H1 (cell line): ENCODE results near the gene POLR3A. TPM values are rescaled to one million over a fixed set of nuclear protein-coding genes. Genes with fewer than 3 reads are reported as not detected.

Source experiments
- CTCF ChIA-PET: fragments of 300-600 bp; sonication (Branson Sonifier 250); formaldehyde crosslinking; loops from one replicate; lab custom pipeline; 2021; ENCODE audit not compliant: partially characterized antibody; lab: Charles Lee
- POLR2A ChIA-PET: fragments of 300-600 bp; sonication (Branson Sonifier 250); formaldehyde crosslinking; loops from one replicate; lab custom pipeline; 2021; ENCODE audit warnings: inconsistent platforms; ENCODE audit not compliant: partially characterized antibody; lab: Charles Lee
- DNase-seq, 2 experiments: peaks; one replicate each; pipeline versions ENCODE4 v3.0.0 to v3.0.0-alpha.2; 2010 to 2022; ENCODE audit warnings: low spot score in 2 of 2, low read depth in 1 of 2, mixed read lengths in 1 of 2
- FAIRE-seq: peaks from 2 replicates; lab custom pipeline; 2011; peaks lifted over from hg19 to GRCh38; lab: Jason Lieb, UNC
- H2AFZ ChIP-seq: 2 replicates; pipeline ENCODE4 v1.8.1; 2012; ENCODE audit warnings: low read length, inconsistent platforms
- H2AK5ac ChIP-seq: 2 replicates; pipeline ENCODE4 v1.6.1; 2013; ENCODE audit warnings: low read depth, low read length
- H2BK120ac ChIP-seq: replicated peaks from 2 replicates; pipeline ENCODE3; 2013; ENCODE audit warnings: low read depth, low read length, inconsistent platforms
- H2BK12ac ChIP-seq: 2 replicates; pipeline ENCODE4 v1.6.1; 2013; ENCODE audit warnings: low read depth, low read length
- H2BK15ac ChIP-seq: 2 replicates; pipeline ENCODE4 v1.6.1; 2013; ENCODE audit warnings: low read length
- H2BK20ac ChIP-seq: 2 replicates; pipeline ENCODE4 v1.6.1; 2013; ENCODE audit warnings: low read length
- H2BK5ac ChIP-seq: 2 replicates; pipeline ENCODE4 v1.6.1; 2013; ENCODE audit warnings: low read depth, low read length
- H3K14ac ChIP-seq: 2 replicates; pipeline ENCODE4 v1.6.1; 2013; ENCODE audit warnings: inconsistent platforms; ENCODE audit not compliant: insufficient read length
- H3K18ac ChIP-seq: 2 replicates; pipeline ENCODE4 v1.6.1; 2013; ENCODE audit warnings: low read length; ENCODE audit errors: extremely low read depth
- H3K23ac ChIP-seq: 2 replicates; pipeline ENCODE4 v1.6.1; 2013; ENCODE audit warnings: inconsistent platforms; ENCODE audit not compliant: insufficient read length
- H3K23me2 ChIP-seq: 2 replicates; pipeline ENCODE4 v1.6.1; 2013; ENCODE audit warnings: low read depth, low read length
- H3K27ac ChIP-seq: 2 replicates; pipeline ENCODE4 v1.6.1; 2011; ENCODE audit warnings: low read depth, low read length, inconsistent platforms
- H3K27me3 ChIP-seq, 4 experiments: replicated peaks in 1 of 4; 1 replicate in 1 of 4; 2 replicates in 3 of 4; pipeline versions ENCODE4 v1.6.1 to v1.8.1; 2011 to 2013; ENCODE audit warnings: low read length in 3 of 4, mild to moderate bottlenecking in 3 of 4, inconsistent platforms in 2 of 4, mixed read lengths in 2 of 4, moderate library complexity in 1 of 4; ENCODE audit not compliant: control insufficient read depth in 3 of 4, insufficient read depth in 3 of 4; ENCODE audit errors: extremely low read depth in 1 of 4
- H3K36me3 ChIP-seq, 4 experiments: 2 replicates each; pipeline versions ENCODE4 v1.6.1 to v1.8.1; 2011 to 2013; ENCODE audit warnings: mild to moderate bottlenecking in 4 of 4, low read length in 3 of 4, moderate library complexity in 2 of 4, control low read depth in 1 of 4, inconsistent platforms in 1 of 4; ENCODE audit not compliant: insufficient read depth in 4 of 4, control insufficient read depth in 2 of 4
- H3K4ac ChIP-seq: replicated peaks from 2 replicates; pipeline ENCODE3; 2013; ENCODE audit warnings: low read length, low read depth, mixed read lengths, inconsistent platforms; ENCODE audit not compliant: insufficient read length
- H3K4me1 ChIP-seq, 4 experiments: replicated peaks in 1 of 4; 1 replicate in 1 of 4; 2 replicates in 3 of 4; pipeline versions ENCODE4 v1.6.1 to v1.8.1; 2011 to 2013; ENCODE audit warnings: low read length in 3 of 4, inconsistent platforms in 2 of 4, mixed read lengths in 1 of 4; ENCODE audit not compliant: insufficient read depth in 4 of 4, control insufficient read depth in 3 of 4
- H3K4me2 ChIP-seq, 2 experiments: 2 replicates each; pipeline versions ENCODE4 v1.6.1 to v1.8.1; 2011 to 2013; ENCODE audit warnings: low read depth in 2 of 2, low read length in 2 of 2, control low read depth in 1 of 2, inconsistent platforms in 1 of 2, mild to moderate bottlenecking in 1 of 2; ENCODE audit not compliant: insufficient read depth in 1 of 2
- H3K4me3 ChIP-seq, 4 experiments: fragments of 200-600, 300-600 bp in 1 of 4; sonication (generic), shearing (Covaris generic), sonication (Bioruptor Twin) in 1 of 4; 2 replicates each; pipeline versions ENCODE4 v1.5.1 to v1.8.1; 2011 to 2016; ENCODE audit warnings: low read length in 4 of 4, low read depth in 3 of 4, control low read depth in 2 of 4, inconsistent platforms in 2 of 4, mild to moderate bottlenecking in 2 of 4, mixed read lengths in 1 of 4, moderate library complexity in 1 of 4; ENCODE audit not compliant: insufficient read depth in 2 of 4; ENCODE audit errors: extremely low read depth in 1 of 4
- H3K56ac ChIP-seq: replicated peaks from 2 replicates; pipeline ENCODE3; 2013; ENCODE audit warnings: low read depth, mild to moderate bottlenecking, mixed read lengths, low read length, inconsistent platforms; ENCODE audit not compliant: insufficient read length
- H3K79me1 ChIP-seq: 2 replicates; pipeline ENCODE4 v1.6.1; 2013; ENCODE audit warnings: low read depth, low read length, control low read depth
- H3K79me2 ChIP-seq, 2 experiments: 2 replicates each; pipeline versions ENCODE4 v1.6.1 to v1.8.1; 2012 to 2013; ENCODE audit warnings: low read length in 2 of 2, mild to moderate bottlenecking in 2 of 2, inconsistent platforms in 1 of 2; ENCODE audit not compliant: insufficient read depth in 2 of 2, control insufficient read depth in 1 of 2
- H3K9ac ChIP-seq, 4 experiments: replicated peaks in 1 of 4; 1 replicate in 1 of 4; 2 replicates in 3 of 4; pipeline versions ENCODE4 v1.6.1 to v1.8.1; 2011 to 2013; ENCODE audit warnings: low read depth in 3 of 4, low read length in 3 of 4, control low read depth in 2 of 4, mild to moderate bottlenecking in 2 of 4, moderate library complexity in 2 of 4, inconsistent platforms in 1 of 4; ENCODE audit errors: extremely low read depth in 1 of 4
- H3K9me3 ChIP-seq, 2 experiments: 2 replicates each; pipeline versions ENCODE4 v1.6.1 to v1.8.1; 2012 to 2013; ENCODE audit warnings: mild to moderate bottlenecking in 2 of 2, moderate library complexity in 2 of 2, control low read depth in 1 of 2, inconsistent platforms in 1 of 2, low read depth in 1 of 2, low read length in 1 of 2, mixed read lengths in 1 of 2; ENCODE audit not compliant: insufficient read depth in 2 of 2
- H4K20me1 ChIP-seq, 2 experiments: replicated peaks in 1 of 2; 2 replicates each; pipeline versions ENCODE3 to v1.8.1; 2011 to 2013; ENCODE audit warnings: inconsistent platforms in 2 of 2, low read length in 2 of 2, mild to moderate bottlenecking in 1 of 2; ENCODE audit not compliant: insufficient read depth in 2 of 2, control insufficient read depth in 1 of 2
- H4K5ac ChIP-seq: 2 replicates; pipeline ENCODE4 v1.6.1; 2013; ENCODE audit warnings: low read length, low read depth, mixed read lengths, inconsistent platforms; ENCODE audit not compliant: insufficient read length
- H4K8ac ChIP-seq: 2 replicates; pipeline ENCODE4 v1.8.0; 2013; ENCODE audit warnings: mild to moderate bottlenecking, moderate library complexity, low read length, inconsistent platforms; ENCODE audit not compliant: insufficient read depth; ENCODE audit errors: extremely low read depth
- H4K91ac ChIP-seq: replicated peaks from 2 replicates; pipeline ENCODE3; 2013; ENCODE audit warnings: low read length, mixed read lengths, inconsistent platforms; ENCODE audit not compliant: insufficient read length
- CBX5 ChIP-seq: fragments of 300-800, 300-1000 bp; sonication (generic); IDR thresholded peaks from 2 replicates; pipeline ENCODE4 v1.7.1; 2016; ENCODE audit warnings: antibody characterized with exemption, low read length, low read depth
- CREB1 ChIP-seq: IDR thresholded peaks from 2 replicates; pipeline ENCODE4 v1.6.1; 2012; ENCODE audit warnings: inconsistent platforms
- HDAC6 ChIP-seq: IDR thresholded peaks from one replicate; pipeline ENCODE4 v1.7.1; 2012; ENCODE audit warnings: low read depth, mild to moderate bottlenecking, inconsistent platforms, low read length, moderate library complexity
- JUN ChIP-seq: IDR thresholded peaks from 2 replicates; pipeline ENCODE4 v1.6.1; 2011; ENCODE audit warnings: low read depth, mild to moderate bottlenecking, improper control_type of control experiment, low read length
- RFX5 ChIP-seq: IDR thresholded peaks from 2 replicates; pipeline ENCODE4 v1.6.1; 2011; ENCODE audit warnings: low read depth, low read length, improper control_type of control experiment, borderline replicate concordance
- SIN3A ChIP-seq, 2 experiments: IDR thresholded peaks in 1 of 2; conservative IDR thresholded peaks in 1 of 2; 2 replicates each; pipeline ENCODE4 v1.6.1; 2011 to 2012; ENCODE audit warnings: low read length in 2 of 2, improper control_type of control experiment in 1 of 2, low read depth in 1 of 2, mild to moderate bottlenecking in 1 of 2
- SP2 ChIP-seq: IDR thresholded peaks from 2 replicates; pipeline ENCODE4 v1.6.1; 2012; ENCODE audit warnings: mild to moderate bottlenecking, low read length, inconsistent platforms
- SRF ChIP-seq: IDR thresholded peaks from 2 replicates; pipeline ENCODE4 v1.6.1; 2011; ENCODE audit warnings: mild to moderate bottlenecking, low read depth, low read length, moderate library complexity
- SUZ12 ChIP-seq: fragments of 200-600 bp; sonication (generic); IDR thresholded peaks from 2 replicates; pipeline ENCODE4 v1.6.1; 2012; ENCODE audit warnings: mild to moderate bottlenecking, inconsistent platforms, low read length, moderate library complexity, mixed read lengths
- TBP ChIP-seq: IDR thresholded peaks from 2 replicates; pipeline ENCODE4 v1.6.1; 2011; ENCODE audit warnings: low read depth, low read length, improper control_type of control experiment
- TCF12 ChIP-seq: IDR thresholded peaks from 2 replicates; pipeline ENCODE4 v1.6.1; 2011; ENCODE audit warnings: low read depth, mild to moderate bottlenecking, low read length
- WGBS, 2 experiments: shearing (Covaris generic) in 1 of 2; methylation state at CpG; one replicate each; pipeline versions ENCODE4 v1.1.6 to v1.1.7; 2013 to 2015; ENCODE audit warnings: low lambda C conversion rate in 2 of 2, mixed read lengths in 2 of 2, inconsistent platforms in 1 of 2, low coverage in 1 of 2, missing lambda C conversion rate in 1 of 2; ENCODE audit not compliant: insufficient replicate concordance in 2 of 2, insufficient coverage in 1 of 2, insufficient read length in 1 of 2; ENCODE audit errors: extremely low coverage in 1 of 2, missing lambda C conversion rate in 1 of 2; 5-methylcytosine and 5-hydroxymethylcytosine counted together
- polyA plus RNA-seq, 7 experiments: library from polyadenylated mRNA; depleted of rRNA in 3 of 7; stranded (reverse) in 5 of 7; unstranded in 2 of 7; fragments of >200 nt in 5 of 7; fragments of 200-250 nt in 2 of 7; gene quantifications; 1 replicate in 5 of 7; 2 replicates in 1 of 7; 4 replicates in 1 of 7; pipeline versions ENCODE4 v1.2.1 to v1.2.3, GENCODE V29; 2011 to 2013; ENCODE audit warnings: missing spikeins in 2 of 7, mixed read lengths in 2 of 7
- total RNA-seq: library from RNA; stranded (reverse); fragmentation: NEBNext Ultra II Directional; extraction: Animal tissue kit (Norgen Biotek cat#: 25700); gene quantifications from 2 replicates; pipeline ENCODE4 v1.2.1, GENCODE V29; 2021
- TF ChIP-seq, protein P1 (sequence below): IDR thresholded peaks from 2 replicates; pipeline ENCODE4 v1.6.1; 2012; ENCODE audit warnings: inconsistent platforms

POLR3A gene
- total and polyA plus RNA-seq, 2 of the 8 experiments (the other 6 are each of a cell fraction or from before 2014, with no cell fraction given): 11.3 to 38.6 TPM

DNA sequence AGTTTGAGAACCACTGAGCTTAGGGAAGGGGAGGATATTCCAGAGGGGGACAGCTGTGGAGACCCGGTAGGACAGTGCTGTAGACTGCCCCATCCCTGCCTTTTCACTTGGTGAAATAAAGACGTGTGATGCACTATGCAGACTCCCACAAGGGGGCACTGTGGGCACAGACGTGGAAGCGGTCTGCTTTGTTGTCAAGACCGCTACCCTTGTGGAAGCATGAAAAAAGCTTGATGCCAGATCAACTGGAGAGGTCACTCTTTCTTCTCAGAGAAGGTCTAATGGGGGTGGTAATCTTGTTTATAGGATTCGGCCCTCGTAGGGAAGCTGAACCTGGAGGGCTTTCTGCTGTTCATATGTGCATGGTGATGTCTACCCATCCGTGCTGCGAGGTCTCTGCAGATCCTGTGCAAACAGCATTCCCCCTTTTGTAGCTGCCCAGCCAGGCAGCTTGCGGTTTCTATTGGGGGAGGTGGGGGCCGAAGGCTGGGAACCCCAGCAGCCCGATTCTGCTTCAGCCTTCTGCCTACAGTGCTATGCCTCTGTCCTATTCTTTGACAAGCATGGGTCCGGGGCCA, 18.1 kb upstream of the POLR3A start:
- Histone ChIP-seq H3K4ac (no peak overlapping the region), H3K27ac (no peak overlapping the region), H2BK15ac (peak overlapping the region; percentile 36; the same call in 1 of the 2 replicates), H3K23ac (no peak overlapping the region), H3K79me2 (no peaks in the 10 kb centered on the region), H3K4me1 (peaks cover 4 to 5% (median 4%) of the 10 kb centered on the region in 4 experiments; a peak in 6 of 7 replicates), H3K9ac (no peak overlapping the region), H3K14ac (no peak overlapping the region), H2AFZ (peak overlapping the region; percentile 89; the same call in 1 of the 2 replicates), H3K18ac (peak overlapping the region; percentile 66), H2BK120ac (no peak overlapping the region), H3K4me3 (no peak overlapping the region), H4K20me1 (peaks cover 0 to 7% of the 10 kb centered on the region in 2 experiments), H4K8ac (no peak overlapping the region), H3K79me1 (no peaks in the 10 kb centered on the region), H2BK5ac (no peak overlapping the region), H3K36me3 (peaks cover 3 to 8% (median 4%) of the 10 kb centered on the region in 4 experiments; a peak in 7 of 8 replicates), H3K23me2 (no peaks in the 10 kb centered on the region; the same call in 1 of the 2 replicates), H4K5ac (no peak overlapping the region), H4K91ac (no peak overlapping the region), H3K4me2 (peak overlapping the region in 1 of 2 experiments; percentile 28; a peak in 1 of 4 replicates), H2BK12ac (peak overlapping the region; percentile 73; the same call in 1 of the 2 replicates), H3K9me3 (no peaks in the 10 kb centered on the region), H2AK5ac (no peak overlapping the region), H3K27me3 (no peaks in the 10 kb centered on the region), H2BK20ac (no peak overlapping the region), H3K56ac (no peak overlapping the region)
- 43% methylated on average over 13 of the region's 13 CpGs; no CpG with 5 or more reads in 1 of the 2 experiments for WGBS, 2 experiments
- ChIA-PET CTCF (interaction anchor here (0.6 to 5.3 kb wide), 91 partner anchors 9 to 1245 kb away, joined by 3 to 80 read pairs (median 4); partner anchors contain the start of genes POLR3A and RPS24), POLR2A (interaction anchor here (0.9 to 4.1 kb wide), 6 partner anchors 11 to 360 kb away, joined by 3 to 38 read pairs (median 4); partner anchors contain the start of gene RPS24)
- FAIRE-seq (peak; percentile 77), DNase-seq (peak; percentile 86 to 98)
- TF ChIP-seq TBP (no peak), HDAC6 (no peak), CREB1 (peak; percentile 68), CBX5 (no peak), SRF (no peak), JUN (no peak), SUZ12 (no peak), SP2 (no peak), RFX5 (no peak), TCF12 (no peak), SIN3A (conservative IDR thresholded peaks at IDR 0.05 in 1 of 2, IDR thresholded peaks at IDR 0.05 in 1 of 2; ENCODE audit: low read depth in 1 of 2, low read length in 2 of 2) (peak in 1 of 2 experiments; percentile 65; a peak in 1 of 4 replicates)
- TF ChIP-seq, protein P1, sequence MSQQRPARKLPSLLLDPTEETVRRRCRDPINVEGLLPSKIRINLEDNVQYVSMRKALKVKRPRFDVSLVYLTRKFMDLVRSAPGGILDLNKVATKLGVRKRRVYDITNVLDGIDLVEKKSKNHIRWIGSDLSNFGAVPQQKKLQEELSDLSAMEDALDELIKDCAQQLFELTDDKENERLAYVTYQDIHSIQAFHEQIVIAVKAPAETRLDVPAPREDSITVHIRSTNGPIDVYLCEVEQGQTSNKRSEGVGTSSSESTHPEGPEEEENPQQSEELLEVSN: no peak
